ENCODE data around the gene ATXN1. TPM values are rescaled to one million over a fixed set of nuclear protein-coding genes. Genes with fewer than 3 reads are reported as not detected.

ATXN1 gene
- total and polyA plus RNA-seq, 2 experiments from 2014 or later = 4.8 to 9.1 TPM

DNA sequence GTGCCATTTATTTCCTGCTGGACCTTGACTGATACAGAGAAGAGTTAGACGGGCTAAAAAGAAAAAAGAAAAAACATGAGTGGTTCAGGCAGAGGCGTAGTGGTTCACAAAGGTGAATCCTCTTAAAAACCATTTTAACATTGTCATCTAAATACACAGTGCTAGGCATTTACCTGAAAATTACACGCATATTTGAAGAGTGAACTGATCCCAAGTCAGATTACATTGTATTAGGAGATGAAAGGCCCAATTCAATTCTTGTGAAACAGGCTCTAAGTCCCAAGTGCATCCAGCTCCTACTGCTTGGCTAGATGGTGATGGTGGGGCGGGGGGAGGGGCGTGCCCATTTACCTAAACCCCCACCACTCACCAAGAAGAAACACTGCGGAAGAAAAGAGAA lies 46.7 kb upstream of the ATXN1 start (continued):
- TF ChIP-seq, protein P1, sequence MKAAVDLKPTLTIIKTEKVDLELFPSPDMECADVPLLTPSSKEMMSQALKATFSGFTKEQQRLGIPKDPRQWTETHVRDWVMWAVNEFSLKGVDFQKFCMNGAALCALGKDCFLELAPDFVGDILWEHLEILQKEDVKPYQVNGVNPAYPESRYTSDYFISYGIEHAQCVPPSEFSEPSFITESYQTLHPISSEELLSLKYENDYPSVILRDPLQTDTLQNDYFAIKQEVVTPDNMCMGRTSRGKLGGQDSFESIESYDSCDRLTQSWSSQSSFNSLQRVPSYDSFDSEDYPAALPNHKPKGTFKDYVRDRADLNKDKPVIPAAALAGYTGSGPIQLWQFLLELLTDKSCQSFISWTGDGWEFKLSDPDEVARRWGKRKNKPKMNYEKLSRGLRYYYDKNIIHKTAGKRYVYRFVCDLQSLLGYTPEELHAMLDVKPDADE (IDR thresholded peaks at IDR 0.05) = no peak
- TF ChIP-seq ZNF114 (CRISPR knock-in tag; IDR thresholded peaks at IDR 0.05) (no peak), STAT1 (IDR thresholded peaks at IDR 0.05; ENCODE audit: unreplicated experiment) (no peak), JUNB (IDR thresholded peaks at IDR 0.05; ENCODE audit: unreplicated experiment) (no peak), ZNF331 (CRISPR knock-in tag; IDR thresholded peaks at IDR 0.05; ENCODE audit: low read depth) (no peak), NANOG (IDR thresholded peaks at IDR 0.05; ENCODE audit: borderline replicate concordance) (no peak)

DNA sequence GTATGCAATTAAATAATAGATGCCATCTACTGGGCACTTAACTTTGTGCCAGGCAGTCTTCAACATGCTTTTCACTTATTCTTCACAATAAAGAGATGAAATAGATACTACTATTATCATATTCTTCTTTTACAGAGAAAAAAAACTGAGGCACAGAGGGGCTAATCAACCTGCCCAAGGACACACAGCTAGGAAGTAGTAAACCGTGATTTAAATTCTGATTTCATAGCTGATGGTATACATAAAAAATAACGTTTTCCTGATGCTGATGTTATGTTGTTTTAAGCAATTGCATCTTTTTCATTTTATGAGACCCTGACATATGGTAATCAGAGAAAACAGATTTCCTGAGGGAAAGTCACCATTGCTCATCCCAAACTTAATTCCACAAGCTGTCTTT lies 45.1 kb upstream of the ATXN1 start:
- Mint-ChIP-seq H3K27ac (no peak overlapping the region), H3K9me3 (peaks cover 17% of the 10 kb centered on the region; the same call in 2 of the 3 replicates), H3K27me3 (ENCODE audit: insufficient read depth, low read depth, poor library complexity) (peaks cover 6% of the 10 kb centered on the region), H3K36me3 (ENCODE audit: low read depth) (no peaks in the 10 kb centered on the region), H3K4me3 (no peak overlapping the region), H3K4me1 (peaks cover 34% of the 10 kb centered on the region)
- no peak overlapping the region for H3K4me2 ChIP-seq
- no peaks in the 10 kb centered on the region for H3F3A ChIP-seq (replicated peaks; ENCODE audit: low read depth)
- no peak overlapping the region for H2AFZ ChIP-seq
- H3K27me3 ChIP-seq (ENCODE audit: insufficient read depth) = no peaks in the 10 kb centered on the region
- DNase-seq (ENCODE audit: low spot score) = no peak
- H3K9me2 ChIP-seq (ENCODE audit: insufficient read depth) = no peaks in the 10 kb centered on the region
- H3K4me3 ChIP-seq = no peak overlapping the region
- H3K27ac ChIP-seq (ENCODE audit: low read depth) = no peak overlapping the region
- no peaks in the 10 kb centered on the region for H3K79me2 ChIP-seq (replicated peaks; ENCODE audit: insufficient read depth)
- ATAC-seq = no peak
- H4K20me1 ChIP-seq (replicated peaks; ENCODE audit: insufficient read depth) = no peaks in the 10 kb centered on the region
- no peaks in the 10 kb centered on the region; the same call in 1 of the 2 replicates for H3K36me3 ChIP-seq (ENCODE audit: insufficient read depth)
- H3K4me1 ChIP-seq (ENCODE audit: insufficient read depth) = peaks cover 23% of the 10 kb centered on the region
- no peak for TF ChIP-seq ZNF114 (CRISPR knock-in tag; IDR thresholded peaks at IDR 0.05)
- TF ChIP-seq, protein P2, sequence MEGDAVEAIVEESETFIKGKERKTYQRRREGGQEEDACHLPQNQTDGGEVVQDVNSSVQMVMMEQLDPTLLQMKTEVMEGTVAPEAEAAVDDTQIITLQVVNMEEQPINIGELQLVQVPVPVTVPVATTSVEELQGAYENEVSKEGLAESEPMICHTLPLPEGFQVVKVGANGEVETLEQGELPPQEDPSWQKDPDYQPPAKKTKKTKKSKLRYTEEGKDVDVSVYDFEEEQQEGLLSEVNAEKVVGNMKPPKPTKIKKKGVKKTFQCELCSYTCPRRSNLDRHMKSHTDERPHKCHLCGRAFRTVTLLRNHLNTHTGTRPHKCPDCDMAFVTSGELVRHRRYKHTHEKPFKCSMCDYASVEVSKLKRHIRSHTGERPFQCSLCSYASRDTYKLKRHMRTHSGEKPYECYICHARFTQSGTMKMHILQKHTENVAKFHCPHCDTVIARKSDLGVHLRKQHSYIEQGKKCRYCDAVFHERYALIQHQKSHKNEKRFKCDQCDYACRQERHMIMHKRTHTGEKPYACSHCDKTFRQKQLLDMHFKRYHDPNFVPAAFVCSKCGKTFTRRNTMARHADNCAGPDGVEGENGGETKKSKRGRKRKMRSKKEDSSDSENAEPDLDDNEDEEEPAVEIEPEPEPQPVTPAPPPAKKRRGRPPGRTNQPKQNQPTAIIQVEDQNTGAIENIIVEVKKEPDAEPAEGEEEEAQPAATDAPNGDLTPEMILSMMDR (conservative IDR thresholded peaks at IDR 0.05; ENCODE audit: low read depth in 2 of 2) = no peak
- TF ChIP-seq EZH2 (IDR thresholded peaks at IDR 0.05; ENCODE audit: low read depth, unreplicated experiment) = no peak
- no peak for TF ChIP-seq POLR2AphosphoS5 (IDR thresholded peaks at IDR 0.05; ENCODE audit: low read depth)
- TF ChIP-seq, protein P1 (IDR thresholded peaks at IDR 0.05) = no peak
- no peak for TF ChIP-seq STAT1 (IDR thresholded peaks at IDR 0.05; ENCODE audit: unreplicated experiment)
- no peak for TF ChIP-seq EZH2phosphoT487 (IDR thresholded peaks at IDR 0.05; ENCODE audit: unreplicated experiment)
- TF ChIP-seq, protein P3, sequence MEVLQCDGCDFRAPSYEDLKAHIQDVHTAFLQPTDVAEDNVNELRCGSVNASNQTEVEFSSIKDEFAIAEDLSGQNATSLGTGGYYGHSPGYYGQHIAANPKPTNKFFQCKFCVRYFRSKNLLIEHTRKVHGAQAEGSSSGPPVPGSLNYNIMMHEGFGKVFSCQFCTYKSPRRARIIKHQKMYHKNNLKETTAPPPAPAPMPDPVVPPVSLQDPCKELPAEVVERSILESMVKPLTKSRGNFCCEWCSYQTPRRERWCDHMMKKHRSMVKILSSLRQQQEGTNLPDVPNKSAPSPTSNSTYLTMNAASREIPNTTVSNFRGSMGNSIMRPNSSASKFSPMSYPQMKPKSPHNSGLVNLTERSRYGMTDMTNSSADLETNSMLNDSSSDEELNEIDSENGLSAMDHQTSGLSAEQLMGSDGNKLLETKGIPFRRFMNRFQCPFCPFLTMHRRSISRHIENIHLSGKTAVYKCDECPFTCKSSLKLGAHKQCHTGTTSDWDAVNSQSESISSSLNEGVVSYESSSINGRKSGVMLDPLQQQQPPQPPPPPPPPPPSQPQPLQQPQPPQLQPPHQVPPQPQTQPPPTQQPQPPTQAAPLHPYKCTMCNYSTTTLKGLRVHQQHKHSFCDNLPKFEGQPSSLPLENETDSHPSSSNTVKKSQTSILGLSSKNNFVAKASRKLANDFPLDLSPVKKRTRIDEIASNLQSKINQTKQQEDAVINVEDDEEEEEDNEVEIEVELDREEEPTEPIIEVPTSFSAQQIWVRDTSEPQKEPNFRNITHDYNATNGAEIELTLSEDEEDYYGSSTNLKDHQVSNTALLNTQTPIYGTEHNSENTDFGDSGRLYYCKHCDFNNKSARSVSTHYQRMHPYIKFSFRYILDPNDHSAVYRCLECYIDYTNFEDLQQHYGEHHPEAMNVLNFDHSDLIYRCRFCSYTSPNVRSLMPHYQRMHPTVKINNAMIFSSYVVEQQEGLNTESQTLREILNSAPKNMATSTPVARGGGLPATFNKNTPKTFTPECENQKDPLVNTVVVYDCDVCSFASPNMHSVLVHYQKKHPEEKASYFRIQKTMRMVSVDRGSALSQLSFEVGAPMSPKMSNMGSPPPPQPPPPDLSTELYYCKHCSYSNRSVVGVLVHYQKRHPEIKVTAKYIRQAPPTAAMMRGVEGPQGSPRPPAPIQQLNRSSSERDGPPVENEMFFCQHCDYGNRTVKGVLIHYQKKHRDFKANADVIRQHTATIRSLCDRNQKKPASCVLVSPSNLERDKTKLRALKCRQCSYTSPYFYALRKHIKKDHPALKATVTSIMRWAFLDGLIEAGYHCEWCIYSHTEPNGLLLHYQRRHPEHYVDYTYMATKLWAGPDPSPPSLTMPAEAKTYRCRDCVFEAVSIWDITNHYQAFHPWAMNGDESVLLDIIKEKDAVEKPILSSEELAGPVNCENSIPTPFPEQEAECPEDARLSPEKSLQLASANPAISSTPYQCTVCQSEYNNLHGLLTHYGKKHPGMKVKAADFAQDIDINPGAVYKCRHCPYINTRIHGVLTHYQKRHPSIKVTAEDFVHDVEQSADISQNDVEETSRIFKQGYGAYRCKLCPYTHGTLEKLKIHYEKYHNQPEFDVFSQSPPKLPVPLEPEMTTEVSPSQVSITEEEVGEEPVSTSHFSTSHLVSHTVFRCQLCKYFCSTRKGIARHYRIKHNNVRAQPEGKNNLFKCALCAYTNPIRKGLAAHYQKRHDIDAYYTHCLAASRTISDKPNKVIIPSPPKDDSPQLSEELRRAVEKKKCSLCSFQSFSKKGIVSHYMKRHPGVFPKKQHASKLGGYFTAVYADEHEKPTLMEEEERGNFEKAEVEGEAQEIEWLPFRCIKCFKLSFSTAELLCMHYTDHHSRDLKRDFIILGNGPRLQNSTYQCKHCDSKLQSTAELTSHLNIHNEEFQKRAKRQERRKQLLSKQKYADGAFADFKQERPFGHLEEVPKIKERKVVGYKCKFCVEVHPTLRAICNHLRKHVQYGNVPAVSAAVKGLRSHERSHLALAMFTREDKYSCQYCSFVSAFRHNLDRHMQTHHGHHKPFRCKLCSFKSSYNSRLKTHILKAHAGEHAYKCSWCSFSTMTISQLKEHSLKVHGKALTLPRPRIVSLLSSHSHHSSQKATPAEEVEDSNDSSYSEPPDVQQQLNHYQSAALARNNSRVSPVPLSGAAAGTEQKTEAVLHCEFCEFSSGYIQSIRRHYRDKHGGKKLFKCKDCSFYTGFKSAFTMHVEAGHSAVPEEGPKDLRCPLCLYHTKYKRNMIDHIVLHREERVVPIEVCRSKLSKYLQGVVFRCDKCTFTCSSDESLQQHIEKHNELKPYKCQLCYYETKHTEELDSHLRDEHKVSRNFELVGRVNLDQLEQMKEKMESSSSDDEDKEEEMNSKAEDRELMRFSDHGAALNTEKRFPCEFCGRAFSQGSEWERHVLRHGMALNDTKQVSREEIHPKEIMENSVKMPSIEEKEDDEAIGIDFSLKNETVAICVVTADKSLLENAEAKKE (CRISPR knock-in tag; IDR thresholded peaks at IDR 0.05) = no peak
- TF ChIP-seq CREB1 (CRISPR knock-in tag; IDR thresholded peaks at IDR 0.05; ENCODE audit: low read depth) = no peak
- no peak for TF ChIP-seq ZNF331 (CRISPR knock-in tag; IDR thresholded peaks at IDR 0.05; ENCODE audit: low read depth)

Data from GM23338 (cell line).